ENCODE measurements around the gene COL2A1. TPM values are rescaled to one million over a fixed set of nuclear protein-coding genes. Genes with fewer than 3 reads are reported as not detected.

Gene COL2A1
- total RNA-seq, 2 experiments from 2014 or later: not detected

GRCh38 chr12:47977772-47978597, 26.3 kb downstream of the COL2A1 start:
- POLR2A ChIA-PET: no interaction called here
- H3K27ac ChIP-seq (ENCODE audit: low read depth in 1 of 2, low read length in 2 of 2): no peak overlapping the region
- H3K9me3 Mint-ChIP-seq: no peaks in the 10 kb centered on the region
- CTCF ChIA-PET: no interaction called here
- H3K27me3 ChIP-seq (ENCODE audit: control insufficient read depth in 1 of 2, insufficient read depth in 2 of 2, low read length in 2 of 2): no peaks in the 10 kb centered on the region
- no peak overlapping the region for H3K4me3 ChIP-seq (ENCODE audit: low read length)
- H3K27me3 Mint-ChIP-seq: no peaks in the 10 kb centered on the region
- H3K9me3 ChIP-seq (ENCODE audit: control insufficient read depth in 1 of 2, insufficient read depth in 1 of 2, low read length in 2 of 2): no peaks in the 10 kb centered on the region
- no peak overlapping the region for H3K4me3 Mint-ChIP-seq
- no peaks in the 10 kb centered on the region for H3K36me3 Mint-ChIP-seq (ENCODE audit: low read depth)
- no peak for TF ChIP-seq CTCF (IDR thresholded peaks at IDR 0.05)
- intact Hi-C loops (cut with DNase I, micrococcal nuclease): no loop called here
- H3K4me1 Mint-ChIP-seq (ENCODE audit: low read depth): no peaks in the 10 kb centered on the region
- H3K27ac Mint-ChIP-seq: no peak overlapping the region
- DNase-seq (no peak), ATAC-seq (ENCODE audit: poor library complexity) (no peak)
- no peaks in the 10 kb centered on the region for H3K4me1 ChIP-seq (ENCODE audit: insufficient read depth, low read length)
- no peaks in the 10 kb centered on the region for H3K36me3 ChIP-seq (ENCODE audit: insufficient read depth, low read length)

GRCh38 chr12:47977046-47977771, 27.1 kb downstream of the COL2A1 start:
- no peak overlapping the region for H3K4me3 ChIP-seq (ENCODE audit: low read length)
- DNase-seq (no peak), ATAC-seq (ENCODE audit: poor library complexity) (no peak)
- Mint-ChIP-seq H3K36me3 (ENCODE audit: low read depth) (no peaks in the 10 kb centered on the region), H3K27me3 (no peaks in the 10 kb centered on the region), H3K9me3 (no peaks in the 10 kb centered on the region), H3K4me3 (no peak overlapping the region), H3K27ac (no peak overlapping the region), H3K4me1 (ENCODE audit: low read depth) (no peaks in the 10 kb centered on the region)
- H3K27me3 ChIP-seq (ENCODE audit: control insufficient read depth in 1 of 2, insufficient read depth in 2 of 2, low read length in 2 of 2): no peaks in the 10 kb centered on the region
- H3K36me3 ChIP-seq (ENCODE audit: insufficient read depth, low read length): no peaks in the 10 kb centered on the region
- ChIA-PET CTCF (no interaction called here), POLR2A (no interaction called here)
- no peak overlapping the region for H3K27ac ChIP-seq (ENCODE audit: low read depth in 1 of 2, low read length in 2 of 2)
- intact Hi-C loops (cut with DNase I, micrococcal nuclease): no loop called here
- no peaks in the 10 kb centered on the region for H3K9me3 ChIP-seq (ENCODE audit: control insufficient read depth in 1 of 2, insufficient read depth in 1 of 2, low read length in 2 of 2)
- TF ChIP-seq CTCF (IDR thresholded peaks at IDR 0.05): no peak
- no peaks in the 10 kb centered on the region for H3K4me1 ChIP-seq (ENCODE audit: insufficient read depth, low read length)

GRCh38 chr12:47975816-47976215, 28.5 kb downstream of the COL2A1 start:
- CTCF ChIA-PET: no interaction called here
- Mint-ChIP-seq H3K9me3 (no peaks in the 10 kb centered on the region), H3K36me3 (ENCODE audit: low read depth) (no peaks in the 10 kb centered on the region), H3K4me1 (ENCODE audit: low read depth) (no peaks in the 10 kb centered on the region), H3K27ac (no peak overlapping the region), H3K27me3 (no peaks in the 10 kb centered on the region), H3K4me3 (no peak overlapping the region)
- DNase-seq (no peak), ATAC-seq (ENCODE audit: poor library complexity) (no peak)
- H3K27ac ChIP-seq (ENCODE audit: low read depth in 1 of 2, low read length in 2 of 2): no peak overlapping the region
- no peaks in the 10 kb centered on the region for H3K36me3 ChIP-seq (ENCODE audit: insufficient read depth, low read length)
- intact Hi-C loops (cut with DNase I, micrococcal nuclease): no loop called here
- POLR2A ChIA-PET: no interaction called here
- no peaks in the 10 kb centered on the region for H3K4me1 ChIP-seq (ENCODE audit: insufficient read depth, low read length)
- H3K9me3 ChIP-seq (ENCODE audit: control insufficient read depth in 1 of 2, insufficient read depth in 1 of 2, low read length in 2 of 2): no peaks in the 10 kb centered on the region
- H3K4me3 ChIP-seq (ENCODE audit: low read length): no peak overlapping the region
- TF ChIP-seq CTCF (IDR thresholded peaks at IDR 0.05): no peak
- no peaks in the 10 kb centered on the region for H3K27me3 ChIP-seq (ENCODE audit: control insufficient read depth in 1 of 2, insufficient read depth in 2 of 2, low read length in 2 of 2)
